ENCODE data around the gene SPATA31E1.

GRCh38 chr9:87871425-87872078 lies 11.1 kb upstream of the SPATA31E1 start:
- TF ChIP-seq CTCF (optimal IDR thresholded peaks at IDR 0.05 in 1 of 3, IDR thresholded peaks at IDR 0.05 in 1 of 3, conservative IDR thresholded peaks at IDR 0.05 in 1 of 3; ENCODE audit: extremely low read depth in 1 of 3, insufficient read depth in 2 of 3, low read length in 3 of 3) (no peak), EZH2 (IDR thresholded peaks at IDR 0.05; ENCODE audit: low read length) (no peak)
